RWPE1 (cell line): Measurements from ENCODE around the gene AUH.

Source experiments
- CTCF ChIA-PET: fragments of 350-600 bp; sonication (Branson Sonifier 250); formaldehyde crosslinking; extraction: SDS; loops from one replicate; lab custom pipeline; 2021; lab: Yijun Ruan, JAX
- POLR2A ChIA-PET: fragments of 400-600 bp; formaldehyde crosslinking; extraction: SDS; loops from one replicate; lab custom pipeline; 2020; ENCODE audit warnings: antibody characterized with exemption; ENCODE audit not compliant: low non-redundant PET; lab: Yijun Ruan, JAX
- DNase-seq: peaks from one replicate; pipeline ENCODE4 v3.0.0; 2012; ENCODE audit warnings: low spot score
- H3K27ac ChIP-seq: fragments of 450-650 bp; 2 replicates; pipeline ENCODE4 v1.5.1; 2017
- CTCF ChIP-seq: fragments of 450-650 bp; conservative IDR thresholded peaks from 2 replicates; pipeline ENCODE4 v1.5.1; 2017; ENCODE audit warnings: low read depth, mild to moderate bottlenecking

The AUH gene

GRCh38 chr9:91217388-91217787 is 144.3 kb downstream of the AUH start:
- POLR2A ChIA-PET = no interaction called here
- H3K27ac ChIP-seq = no peak overlapping the region
- no peak for TF ChIP-seq CTCF
- DNase-seq = no peak
- CTCF ChIA-PET = no interaction called here

- POLR2A ChIA-PET = no interaction called here
- CTCF ChIA-PET = no interaction called here
- H3K27ac ChIP-seq = no peak overlapping the region
- TF ChIP-seq CTCF = no peak
- DNase-seq = no peak
Observed at GRCh38 chr9:91214867-91215266, 146.9 kb downstream of the AUH start.

GRCh38 chr9:91214086-91214485 is 147.6 kb downstream of the AUH start:
- ChIA-PET POLR2A (no interaction called here), CTCF (no interaction called here)
- DNase-seq = peak; percentile 24
- TF ChIP-seq CTCF = no peak
- no peak overlapping the region for H3K27ac ChIP-seq

GRCh38 chr9:91212596-91213243 is 149.0 kb downstream of the AUH start:
- CTCF ChIA-PET = no interaction called here
- no peak overlapping the region for H3K27ac ChIP-seq
- POLR2A ChIA-PET = no interaction called here
- TF ChIP-seq CTCF = no peak
- no peak for DNase-seq

GRCh38 chr9:91211919-91212318 is 149.8 kb downstream of the AUH start:
- no peak for TF ChIP-seq CTCF
- POLR2A ChIA-PET = no interaction called here
- H3K27ac ChIP-seq = no peak overlapping the region
- CTCF ChIA-PET = no interaction called here
- DNase-seq = no peak

- ChIA-PET POLR2A (no interaction called here), CTCF (no interaction called here)
- no peak for TF ChIP-seq CTCF
- no peak overlapping the region for H3K27ac ChIP-seq
- no peak for DNase-seq
Observed at GRCh38 chr9:91211414-91211813, 150.3 kb downstream of the AUH start.
